Measurements from ENCODE around the gene GLOD5. TPM values are rescaled to one million over a fixed set of nuclear protein-coding genes. Genes with fewer than 3 reads are reported as not detected.

GLOD5 gene
- total RNA-seq, 1 donor from 2014 or later: 0.95 TPM

GRCh38 chrX:48728653-48729052, 32.9 kb upstream of the GLOD5 start:
- H3K27ac ChIP-seq: no peak overlapping the region
- no peak for DNase-seq
- TF ChIP-seq CTCF (IDR thresholded peaks at IDR 0.05): no peak
- intact Hi-C loops (cut with DNase I): no loop called here
- no peaks in the 10 kb centered on the region for H3K36me3 ChIP-seq
- H3K27me3 ChIP-seq (ENCODE audit: low read depth): no peaks in the 10 kb centered on the region
- no peak overlapping the region for H3K4me3 ChIP-seq
- no peak for ATAC-seq
- no peaks in the 10 kb centered on the region for H3K9me3 ChIP-seq
- no peaks in the 10 kb centered on the region for H3K4me1 ChIP-seq

DNA sequence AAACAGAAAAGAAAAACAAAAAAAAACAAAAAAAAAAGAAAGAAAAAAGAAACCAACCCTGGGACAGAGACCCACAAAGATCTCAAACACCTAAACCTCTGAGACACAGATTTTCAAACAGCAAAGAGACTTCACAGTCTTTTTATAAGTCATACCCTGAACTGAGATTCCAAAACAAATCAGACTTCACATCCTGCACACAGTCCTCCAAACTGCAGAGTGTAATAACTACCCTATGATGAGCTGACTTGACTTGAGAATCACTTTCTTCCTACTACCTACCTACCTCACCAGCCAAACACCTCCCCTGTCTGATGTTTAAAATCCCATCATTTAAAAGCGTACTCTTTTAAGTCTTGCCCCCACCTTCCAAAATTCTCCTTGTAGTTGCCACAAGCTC, 25.2 kb upstream of the GLOD5 start:
- H3K9me3 ChIP-seq: no peaks in the 10 kb centered on the region
- H3K4me1 ChIP-seq: no peaks in the 10 kb centered on the region
- intact Hi-C loops (cut with DNase I): no loop called here
- peak overlapping the region; percentile 62 for H3K4me3 ChIP-seq
- TF ChIP-seq CTCF (IDR thresholded peaks at IDR 0.05): no peak
- no peaks in the 10 kb centered on the region for H3K27me3 ChIP-seq (ENCODE audit: low read depth)
- ATAC-seq (no peak), DNase-seq (no peak)
- H3K27ac ChIP-seq: no peak overlapping the region
- no peaks in the 10 kb centered on the region for H3K36me3 ChIP-seq

- peak overlapping the region; percentile 89 for H3K27ac ChIP-seq
- peak overlapping the region; percentile 62 for H3K4me3 ChIP-seq
- no peaks in the 10 kb centered on the region for H3K36me3 ChIP-seq
Measured at GRCh38 chrX:48736878-48737212, 24.7 kb upstream of the GLOD5 start.

GRCh38 chrX:48737213-48737938, 24.2 kb upstream of the GLOD5 start:
- intact Hi-C loops (cut with DNase I): no loop called here
- Histone ChIP-seq H3K27ac (peak overlapping the region; percentile 89), H3K9me3 (no peaks in the 10 kb centered on the region), H3K27me3 (ENCODE audit: low read depth) (no peaks in the 10 kb centered on the region), H3K4me3 (peak overlapping the region; percentile 62), H3K4me1 (no peaks in the 10 kb centered on the region), H3K36me3 (no peaks in the 10 kb centered on the region)
- DNase-seq (peak; percentile 93), ATAC-seq (peak; percentile 99 to 100)
- no peak for TF ChIP-seq CTCF (IDR thresholded peaks at IDR 0.05)

More at GRCh38 chrX:48736878-48737212, 24.7 kb upstream of the GLOD5 start:
- no peak for TF ChIP-seq CTCF (IDR thresholded peaks at IDR 0.05)
- Histone ChIP-seq H3K4me1 (no peaks in the 10 kb centered on the region), H3K9me3 (no peaks in the 10 kb centered on the region), H3K27me3 (ENCODE audit: low read depth) (no peaks in the 10 kb centered on the region)
- no peak for DNase-seq
- ATAC-seq: no peak
- intact Hi-C loops (cut with DNase I): no loop called here

GRCh38 chrX:48737940-48738339, 23.6 kb upstream of the GLOD5 start:
- no peak for TF ChIP-seq CTCF (IDR thresholded peaks at IDR 0.05)
- ATAC-seq: no peak
- peak overlapping the region; percentile 62 for H3K4me3 ChIP-seq

More at GRCh38 chrX:48737940-48738339, 23.6 kb upstream of the GLOD5 start:
- H3K9me3 ChIP-seq: no peaks in the 10 kb centered on the region
- H3K36me3 ChIP-seq: no peaks in the 10 kb centered on the region
- H3K27me3 ChIP-seq (ENCODE audit: low read depth): no peaks in the 10 kb centered on the region
- peak overlapping the region; percentile 89 for H3K27ac ChIP-seq
- H3K4me1 ChIP-seq: no peaks in the 10 kb centered on the region
- DNase-seq: no peak
- intact Hi-C loops (cut with DNase I): no loop called here

All from lower lobe of right lung (tissue), 2 donors.